B cell (primary cell): ENCODE measurements around the gene DNAJC4. TPM values are rescaled to one million over a fixed set of nuclear protein-coding genes. Genes with fewer than 3 reads are reported as not detected.

ENCODE experiments used
- ATAC-seq: fragments of 200-7000 bp; cut with Tn5 transposase; one replicate; pipeline ENCODE4 v1.10.0; 2021; ENCODE audit warnings: low read depth, mild to moderate bottlenecking, moderate number of reproducible peaks, moderate library complexity
- CTCF ChIA-PET: fragments of 350-600 bp; sonication (Branson Sonifier 250); formaldehyde crosslinking; loops from one replicate; lab custom pipeline; 2021; ENCODE audit warnings: antibody characterized with exemption, inconsistent platforms; lab: Charles Lee
- POLR2A ChIA-PET: fragments of 350-600 bp; sonication (Branson Sonifier 250); formaldehyde crosslinking; loops from one replicate; lab custom pipeline; 2021; ENCODE audit warnings: antibody characterized with exemption; lab: Charles Lee
- DNase-seq: peaks from one replicate; pipeline ENCODE4 v3.0.0; 2013
- H2AFZ ChIP-seq: 2 replicates; pipeline ENCODE4 v1.6.1; 2012; ENCODE audit warnings: mild to moderate bottlenecking, low read depth, low read length; ENCODE audit not compliant: insufficient read depth, poor library complexity, severe bottlenecking
- H3K27ac ChIP-seq, 2 donors: 1 replicate in 1 of 2; 2 replicates in 1 of 2; pipeline ENCODE4 v1.5.1; 2012 to 2013; ENCODE audit warnings: low read length in 2 of 2, mild to moderate bottlenecking in 2 of 2, moderate library complexity in 1 of 2
- H3K27me3 ChIP-seq, 4 experiments: fragments of 200-600 bp in 1 of 4; sonication (generic) in 1 of 4; replicated peaks in 1 of 4; 1 replicate in 2 of 4; 2 replicates in 2 of 4; pipeline versions ENCODE4 v1.6.1 to v1.7.0; 2013 to 2016; ENCODE audit warnings: low read length in 3 of 4, mild to moderate bottlenecking in 2 of 4, mixed read lengths in 1 of 4, moderate library complexity in 1 of 4; ENCODE audit not compliant: insufficient read depth in 4 of 4, control insufficient read depth in 3 of 4; ENCODE audit errors: control extremely low read depth in 1 of 4
- H3K36me3 ChIP-seq, 2 experiments: replicated peaks in 1 of 2; 1 replicate in 1 of 2; 2 replicates in 1 of 2; pipeline versions ENCODE4 v1.6.1 to v1.7.1; 2013; ENCODE audit warnings: low read length in 1 of 2; ENCODE audit not compliant: insufficient read depth in 2 of 2, control insufficient read depth in 1 of 2; ENCODE audit errors: control extremely low read depth in 1 of 2, extremely low read depth in 1 of 2
- H3K4me1 ChIP-seq, 2 donors: fragments of 200-600 bp in 1 of 2; sonication (generic) in 1 of 2; 1 replicate in 1 of 2; 2 replicates in 1 of 2; pipeline versions ENCODE4 v1.5.1 to v1.6.1; 2013 to 2017; ENCODE audit warnings: low read length in 2 of 2; ENCODE audit not compliant: control insufficient read depth in 2 of 2, insufficient read depth in 2 of 2
- H3K4me2 ChIP-seq: replicated peaks from 2 replicates; pipeline ENCODE3; 2012; ENCODE audit warnings: mild to moderate bottlenecking, low read depth, low read length; ENCODE audit not compliant: poor library complexity, severe bottlenecking
- H3K4me3 ChIP-seq, 5 experiments: fragments of 200-600 bp in 1 of 5; sonication (generic) in 1 of 5; 1 replicate in 3 of 5; 2 replicates in 2 of 5; pipeline versions ENCODE4 v1.5.1 to v1.7.0; 2011 to 2016; ENCODE audit warnings: low read length in 4 of 5, mild to moderate bottlenecking in 4 of 5, low read depth in 2 of 5, control low read depth in 1 of 5, moderate library complexity in 1 of 5; ENCODE audit not compliant: insufficient read depth in 1 of 5; ENCODE audit errors: control extremely low read depth in 1 of 5, extremely low read depth in 1 of 5
- H3K79me2 ChIP-seq: fragments of 200-600 bp; sonication (generic); one replicate; pipeline ENCODE4 v1.6.0; 2016; ENCODE audit warnings: low read length; ENCODE audit not compliant: control insufficient read depth, insufficient read depth
- H3K9ac ChIP-seq: fragments of 200-600 bp; sonication (generic); 2 replicates; pipeline ENCODE4 v1.6.1; 2017; ENCODE audit warnings: mild to moderate bottlenecking, low read length, moderate library complexity
- H3K9me3 ChIP-seq, 3 donors: one replicate each; pipeline versions ENCODE4 v1.6.1 to v1.7.1; 2013; ENCODE audit warnings: low read length in 2 of 3; ENCODE audit not compliant: control insufficient read depth in 2 of 3, insufficient read depth in 1 of 3; ENCODE audit errors: control extremely low read depth in 1 of 3
- H4K20me1 ChIP-seq: 2 replicates; pipeline ENCODE4 v1.6.0; 2012; ENCODE audit warnings: mild to moderate bottlenecking, low read length; ENCODE audit not compliant: insufficient read depth, control insufficient read depth, poor library complexity, severe bottlenecking
- H3K27ac Mint-ChIP-seq: one replicate; pipeline ENCODE4 v1.8.0; 2021; ENCODE audit warnings: mixed read lengths
- H3K27me3 Mint-ChIP-seq: one replicate; pipeline ENCODE4 v1.8.0; 2021; ENCODE audit warnings: mixed read lengths
- H3K4me1 Mint-ChIP-seq: one replicate; pipeline ENCODE4 v1.8.0; 2021; ENCODE audit warnings: mixed read lengths
- H3K4me3 Mint-ChIP-seq: one replicate; pipeline ENCODE4 v1.8.0; 2021; ENCODE audit warnings: mixed read lengths
- H3K9me3 Mint-ChIP-seq: one replicate; pipeline ENCODE4 v1.8.0; 2022; ENCODE audit warnings: mixed read lengths; ENCODE audit not compliant: insufficient read depth
- EZH2 ChIP-seq: IDR thresholded peaks from 2 replicates; pipeline ENCODE4 v1.6.1; 2012; ENCODE audit warnings: borderline replicate concordance, low read depth, mild to moderate bottlenecking, moderate library complexity, low read length; ENCODE audit not compliant: insufficient read depth, poor library complexity, severe bottlenecking
- WGBS: methylation state at CpG from one replicate; pipeline ENCODE4 v1.1.5; 2013; ENCODE audit warnings: missing lambda C conversion rate; ENCODE audit not compliant: insufficient coverage; 5-methylcytosine and 5-hydroxymethylcytosine counted together
- intact Hi-C: fragments of 100-400 bp; cut with micrococcal nuclease; formaldehyde crosslinking; loops from one replicate; pipeline ENCODE4 v1.10.0; 2022
- polyA plus RNA-seq: library from polyadenylated mRNA; depleted of rRNA; stranded (reverse); fragments of >200 nt; gene quantifications from 2 replicates; pipeline ENCODE4 v1.2.3, GENCODE V29; 2012
- total RNA-seq, 2 donors: library from RNA; stranded (reverse); fragments of 120-200 nt in 1 of 2; gene quantifications; 1 replicate in 1 of 2; 2 replicates in 1 of 2; pipeline versions ENCODE4 v1.2.3 to v1.2.4, GENCODE V29; 2013 to 2022
- TF ChIP-seq, protein P1 (sequence below): fragments of 200-600 bp; IDR thresholded peaks from one replicate; pipeline ENCODE4 v1.8.0; 2022; ENCODE audit warnings: antibody characterized with exemption, mild to moderate bottlenecking

Gene DNAJC4
- total and polyA plus RNA-seq, 2 donors (not counting 1 experiment from before 2014, with no cell fraction given): 74.4 to 105 TPM

DNA sequence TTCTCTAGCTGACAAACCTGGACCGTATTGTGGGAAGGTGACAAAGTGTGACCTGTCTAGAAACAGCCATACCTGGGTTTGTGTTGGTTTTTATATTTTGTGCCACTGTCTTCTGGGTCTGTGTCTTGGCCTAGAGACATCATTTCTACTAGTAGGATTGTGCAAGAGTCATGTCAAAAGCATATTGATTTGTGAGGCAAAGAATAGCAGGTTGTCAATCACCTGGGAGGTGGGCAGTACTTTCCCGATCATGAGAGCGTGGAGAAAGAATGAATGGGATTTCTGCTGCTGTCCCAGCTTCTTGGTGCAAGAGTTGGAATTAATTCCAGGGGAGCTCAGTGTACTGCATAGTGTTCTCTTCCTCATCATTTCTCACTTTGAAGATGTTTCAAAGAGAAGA, 28.8 kb upstream of the DNAJC4 start:
- Histone ChIP-seq H3K4me2 (no peak overlapping the region), H2AFZ (no peak overlapping the region), H3K9ac (no peak overlapping the region), H4K20me1 (no peaks in the 10 kb centered on the region), H3K36me3 (peaks cover 3 to 64% of the 10 kb centered on the region in 2 experiments), H3K4me1 (peaks cover 20 to 24% of the 10 kb centered on the region in 2 donors), H3K27ac (no peak overlapping the region), H3K79me2 (peaks cover 8% of the 10 kb centered on the region), H3K27me3 (no peaks in the 10 kb centered on the region), H3K4me3 (no peak overlapping the region), H3K9me3 (no peaks in the 10 kb centered on the region)
- intact Hi-C loops: loop anchor here (10.0 kb wide), 1 partner anchor 453 kb away; no protein-coding TSS in a partner anchor
- POLR2A ChIA-PET: no interaction called here
- no peak for DNase-seq
- Mint-ChIP-seq H3K27ac (no peak overlapping the region), H3K4me1 (peaks cover 18% of the 10 kb centered on the region), H3K27me3 (no peaks in the 10 kb centered on the region), H3K9me3 (no peaks in the 10 kb centered on the region), H3K4me3 (no peak overlapping the region)
- ATAC-seq: no peak
- 90% methylated on average over 2 of the region's 3 CpGs for WGBS
- CTCF ChIA-PET: interaction anchor here (1.4 to 10.3 kb wide), 3 partner anchors 40 to 101 kb away, joined by 3 to 243 read pairs (median 141); partner anchors contain the start of genes CATSPERZ, ESRRA, FKBP2 and PLCB3
- TF ChIP-seq EZH2: no peak
- TF ChIP-seq, protein P1, sequence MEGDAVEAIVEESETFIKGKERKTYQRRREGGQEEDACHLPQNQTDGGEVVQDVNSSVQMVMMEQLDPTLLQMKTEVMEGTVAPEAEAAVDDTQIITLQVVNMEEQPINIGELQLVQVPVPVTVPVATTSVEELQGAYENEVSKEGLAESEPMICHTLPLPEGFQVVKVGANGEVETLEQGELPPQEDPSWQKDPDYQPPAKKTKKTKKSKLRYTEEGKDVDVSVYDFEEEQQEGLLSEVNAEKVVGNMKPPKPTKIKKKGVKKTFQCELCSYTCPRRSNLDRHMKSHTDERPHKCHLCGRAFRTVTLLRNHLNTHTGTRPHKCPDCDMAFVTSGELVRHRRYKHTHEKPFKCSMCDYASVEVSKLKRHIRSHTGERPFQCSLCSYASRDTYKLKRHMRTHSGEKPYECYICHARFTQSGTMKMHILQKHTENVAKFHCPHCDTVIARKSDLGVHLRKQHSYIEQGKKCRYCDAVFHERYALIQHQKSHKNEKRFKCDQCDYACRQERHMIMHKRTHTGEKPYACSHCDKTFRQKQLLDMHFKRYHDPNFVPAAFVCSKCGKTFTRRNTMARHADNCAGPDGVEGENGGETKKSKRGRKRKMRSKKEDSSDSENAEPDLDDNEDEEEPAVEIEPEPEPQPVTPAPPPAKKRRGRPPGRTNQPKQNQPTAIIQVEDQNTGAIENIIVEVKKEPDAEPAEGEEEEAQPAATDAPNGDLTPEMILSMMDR: no peak

GRCh38 chr11:64202992-64203391, 27.4 kb upstream of the DNAJC4 start:
- TF ChIP-seq, protein P1: no peak
- TF ChIP-seq EZH2: no peak
- H3K4me3 Mint-ChIP-seq: no peak overlapping the region

More at GRCh38 chr11:64202992-64203391, 27.4 kb upstream of the DNAJC4 start:
- ChIA-PET POLR2A (interaction anchor here (4.7 kb wide), 1 partner anchor 101 kb away, joined by 21 read pairs; the partner anchor contains the start of gene ESRRA), CTCF (interaction anchor here (2.4 to 10.3 kb wide), 7 partner anchors 11 to 452 kb away, joined by 6 to 243 read pairs (median 53); partner anchors contain the start of genes CATSPERZ, ESRRA, PLCB3 and PPP1R14B)
- Mint-ChIP-seq H3K27ac (no peak overlapping the region), H3K4me1 (peaks cover 30% of the 10 kb centered on the region), H3K27me3 (no peaks in the 10 kb centered on the region), H3K9me3 (no peaks in the 10 kb centered on the region)
- Histone ChIP-seq H3K79me2 (peaks cover 19% of the 10 kb centered on the region), H3K4me3 (no peak overlapping the region), H4K20me1 (peaks cover 3% of the 10 kb centered on the region), H3K9me3 (no peaks in the 10 kb centered on the region), H3K9ac (no peak overlapping the region), H3K36me3 (peaks cover 0 to 50% of the 10 kb centered on the region in 2 experiments), H2AFZ (no peak overlapping the region), H3K27ac (no peak overlapping the region), H3K4me2 (no peak overlapping the region), H3K4me1 (peaks cover 23 to 32% of the 10 kb centered on the region in 2 donors), H3K27me3 (no peaks in the 10 kb centered on the region)
- ATAC-seq (no peak), DNase-seq (no peak)
- WGBS: 96% methylated on average over 9 of the region's 9 CpGs
- intact Hi-C loops: loop anchor here (10.0 kb wide), 1 partner anchor 452 kb away; no protein-coding TSS in a partner anchor
